Lower leg skin (tissue), 3 donors: Measurements from ENCODE around the gene RBL1.
"Not testable (repeated sequence)": the region's sequence is repeated elsewhere in the genome, so short reads cannot be mapped to it uniquely, and the experiment has no call there.

ENCODE experiments used
- CTCF ChIP-seq, 3 donors: fragments of 450-650 bp; IDR thresholded peaks; one replicate each; pipeline ENCODE4 v1.5.1; 2016; ENCODE audit warnings: antibody characterized with exemption in 3 of 3, mild to moderate bottlenecking in 3 of 3, moderate library complexity in 2 of 3
- POLR2A ChIP-seq, 2 donors: fragments of 450-650 bp; IDR thresholded peaks; one replicate each; pipeline ENCODE4 v1.6.1; 2016 to 2017; ENCODE audit warnings: antibody characterized with exemption in 2 of 2, mild to moderate bottlenecking in 1 of 2, moderate library complexity in 1 of 2

GRCh38 chr20:37039366-37039765 is 56.4 kb downstream of the RBL1 start:
- TF ChIP-seq CTCF, POLR2A (IDR thresholded peaks at IDR 0.05): not testable (repeated sequence)
